A549 (cell line): ENCODE results near the gene SPATA31E1.

Experiments used
- CTCF ChIP-seq: fragments of >200 bp; sonication (Bioruptor Twin); formaldehyde crosslinking; IDR thresholded peaks from 3 replicates; pipeline ENCODE4 v1.5.1; 2016
- EHMT2 ChIP-seq: fragments of 200-600 bp; sonication (generic); IDR thresholded peaks from 2 replicates; pipeline ENCODE4 v1.6.1; 2016; ENCODE audit warnings: antibody characterized with exemption, low read depth, mild to moderate bottlenecking, moderate library complexity
- JUNB ChIP-seq: fragments of >200 bp; sonication (Bioruptor Twin); formaldehyde crosslinking; IDR thresholded peaks from 2 replicates; pipeline ENCODE4 v1.6.1; 2016
- MAFK ChIP-seq: fragments of 450-650 bp; IDR thresholded peaks from 2 replicates; pipeline ENCODE4 v1.6.1; 2014; ENCODE audit not compliant: partially characterized antibody
- PHF8 ChIP-seq: fragments of 200-600 bp; sonication (generic); IDR thresholded peaks from 2 replicates; pipeline ENCODE4 v1.6.1; 2016; ENCODE audit warnings: low read depth, mild to moderate bottlenecking, antibody characterized with exemption, moderate library complexity, borderline replicate concordance
- POLR2A ChIP-seq: IDR thresholded peaks from 2 replicates; pipeline ENCODE4 v1.6.1; 2012; ENCODE audit warnings: mild to moderate bottlenecking, low read length
- RAD21 ChIP-seq, 2 experiments: fragments of >200 bp in 1 of 2; sonication (Bioruptor Twin) in 1 of 2; formaldehyde crosslinking in 1 of 2; IDR thresholded peaks in 1 of 2; conservative IDR thresholded peaks in 1 of 2; 2 replicates in 1 of 2; 3 replicates in 1 of 2; pipeline ENCODE4 v1.6.1; 2012 to 2018; ENCODE audit warnings: inconsistent platforms in 1 of 2
- RARB ChIP-seq: fragments of 250-450 bp; sonication (Bioruptor Pico); IDR thresholded peaks from 2 replicates; pipeline ENCODE4 v1.8.0; 2021; ENCODE audit warnings: mild to moderate bottlenecking, moderate library complexity
- RCOR1 ChIP-seq: fragments of 150-350 bp; IDR thresholded peaks from 2 replicates; pipeline ENCODE4 v1.6.1; 2014; ENCODE audit warnings: antibody characterized with exemption, low read length, low read depth
- USF2 ChIP-seq: fragments of 450-650 bp; IDR thresholded peaks from 2 replicates; pipeline ENCODE4 v1.6.1; 2014; ENCODE audit warnings: antibody characterized with exemption

GRCh38 chr9:87910821-87911220, 28.1 kb downstream of the SPATA31E1 start:
- TF ChIP-seq CTCF (no peak), EHMT2 (no peak), USF2 (no peak), JUNB (no peak), RCOR1 (no peak), POLR2A (no peak), MAFK (no peak), RAD21 (conservative IDR thresholded peaks at IDR 0.05 in 1 of 2, IDR thresholded peaks at IDR 0.05 in 1 of 2) (no peak), RARB (CRISPR knock-in tag) (no peak), PHF8 (no peak)
